Ectodermal cell (in vitro differentiated cells): ENCODE results near the gene BFSP2.
"Not testable (repeated sequence)": the region's sequence is repeated elsewhere in the genome, so short reads cannot be mapped to it uniquely, and the experiment has no call there.

Experiments used
- H3K27ac ChIP-seq: 2 replicates; pipeline ENCODE4 v1.7.0; 2013; ENCODE audit warnings: mild to moderate bottlenecking, low read depth, low read length; ENCODE audit not compliant: insufficient read depth, poor library complexity, severe bottlenecking
- H3K27me3 ChIP-seq: 2 replicates; pipeline ENCODE4 v1.7.0; 2013; ENCODE audit warnings: mild to moderate bottlenecking, low read length; ENCODE audit not compliant: insufficient read depth, control insufficient read depth, poor library complexity, severe bottlenecking
- H3K36me3 ChIP-seq: one replicate; pipeline ENCODE4 v1.7.0; 2013; ENCODE audit warnings: low read length; ENCODE audit not compliant: control insufficient read depth, insufficient read depth
- H3K4me1 ChIP-seq: one replicate; pipeline ENCODE4 v1.7.0; 2013; ENCODE audit warnings: low read length; ENCODE audit not compliant: control insufficient read depth, insufficient read depth
- H3K4me3 ChIP-seq: 2 replicates; pipeline ENCODE4 v1.7.0; 2013; ENCODE audit warnings: low read depth, low read length, control low read depth; ENCODE audit not compliant: insufficient read depth
- H3K9me3 ChIP-seq: 2 replicates; pipeline ENCODE4 v1.7.0; 2013; ENCODE audit warnings: mild to moderate bottlenecking, low read length, moderate library complexity; ENCODE audit not compliant: control insufficient read depth
- WGBS, 2 experiments: methylation state at CpG; one replicate each; pipeline ENCODE4 v1.1.7; 2013; ENCODE audit warnings: missing lambda C conversion rate in 2 of 2; 5-methylcytosine and 5-hydroxymethylcytosine counted together

BFSP2 gene

GRCh38 chr3:133490468-133491351 lies 90.9 kb downstream of the BFSP2 start:
- WGBS, 2 experiments = 95 to 96% methylated on average over 12 of the region's 12 CpGs
- H3K27ac ChIP-seq = no peak overlapping the region

GRCh38 chr3:133491481-133492059 lies 91.7 kb downstream of the BFSP2 start:
- Histone ChIP-seq H3K27me3 (no peaks in the 10 kb centered on the region), H3K36me3 (no peaks in the 10 kb centered on the region), H3K4me1 (no peaks in the 10 kb centered on the region), H3K4me3 (no peak overlapping the region), H3K27ac (no peak overlapping the region), H3K9me3 (no peaks in the 10 kb centered on the region)
- WGBS, 2 experiments = 88 to 90% methylated on average over 3 of the region's 3 CpGs

More at GRCh38 chr3:133490468-133491351, 90.9 kb downstream of the BFSP2 start:
- no peaks in the 10 kb centered on the region for H3K4me1 ChIP-seq
- H3K27me3 ChIP-seq = no peaks in the 10 kb centered on the region
- no peaks in the 10 kb centered on the region for H3K9me3 ChIP-seq
- no peaks in the 10 kb centered on the region for H3K36me3 ChIP-seq
- H3K4me3 ChIP-seq = no peak overlapping the region

- WGBS, 2 experiments = 91 to 92% methylated on average over 6 of the region's 6 CpGs
- Histone ChIP-seq H3K4me1 (no peaks in the 10 kb centered on the region), H3K4me3 (no peak overlapping the region)
Observed at GRCh38 chr3:133492159-133492741, 92.4 kb downstream of the BFSP2 start.

GRCh38 chr3:133494469-133494868 lies 94.6 kb downstream of the BFSP2 start:
- Histone ChIP-seq H3K9me3 (no peaks in the 10 kb centered on the region), H3K4me3 (no peak overlapping the region), H3K27me3 (no peaks in the 10 kb centered on the region), H3K36me3 (no peaks in the 10 kb centered on the region), H3K27ac (no peak overlapping the region), H3K4me1 (no peaks in the 10 kb centered on the region)
- WGBS, 2 experiments = 62 to 66% methylated on average over 6 of the region's 6 CpGs

More at GRCh38 chr3:133492159-133492741, 92.4 kb downstream of the BFSP2 start:
- Histone ChIP-seq H3K9me3 (no peaks in the 10 kb centered on the region), H3K36me3 (no peaks in the 10 kb centered on the region), H3K27ac (no peak overlapping the region), H3K27me3 (no peaks in the 10 kb centered on the region)

- H3K36me3 ChIP-seq, H3K4me3 ChIP-seq, H3K27ac ChIP-seq, H3K27me3 ChIP-seq, H3K4me1 ChIP-seq, H3K9me3 ChIP-seq: not testable (repeated sequence)
- no CpG with 5 or more reads among the region's 2 CpGs for WGBS, 2 experiments
Observed at GRCh38 chr3:133502542-133502941, 102.7 kb downstream of the BFSP2 start.

- no peak overlapping the region for H3K4me3 ChIP-seq
- H3K4me1 ChIP-seq = peaks cover 4% of the 10 kb centered on the region
- no peaks in the 10 kb centered on the region for H3K9me3 ChIP-seq
- no peaks in the 10 kb centered on the region for H3K27me3 ChIP-seq
- 0% methylated on average over 1 of the region's 1 CpG for WGBS, 2 experiments
- H3K27ac ChIP-seq = no peak overlapping the region
- no peaks in the 10 kb centered on the region for H3K36me3 ChIP-seq
Observed at GRCh38 chr3:133503409-133503808, 103.6 kb downstream of the BFSP2 start.

- H3K36me3 ChIP-seq = no peaks in the 10 kb centered on the region
- peaks cover 4% of the 10 kb centered on the region for H3K4me1 ChIP-seq
- H3K4me3 ChIP-seq = no peak overlapping the region
- no peaks in the 10 kb centered on the region for H3K27me3 ChIP-seq
- H3K9me3 ChIP-seq = no peaks in the 10 kb centered on the region
- no peak overlapping the region for H3K27ac ChIP-seq
- 83 to 91% methylated on average over 4 of the region's 4 CpGs for WGBS, 2 experiments
Observed at GRCh38 chr3:133504736-133505135, 104.9 kb downstream of the BFSP2 start.

- Histone ChIP-seq H3K9me3 (no peaks in the 10 kb centered on the region), H3K27ac (no peak overlapping the region), H3K27me3 (no peaks in the 10 kb centered on the region), H3K4me3 (no peak overlapping the region), H3K4me1 (peaks cover under 1% of the 10 kb centered on the region), H3K36me3 (no peaks in the 10 kb centered on the region)
- 90 to 93% methylated on average over 3 of the region's 3 CpGs for WGBS, 2 experiments
Observed at GRCh38 chr3:133505813-133506212, 106.0 kb downstream of the BFSP2 start.

GRCh38 chr3:133506215-133506901 lies 106.5 kb downstream of the BFSP2 start:
- Histone ChIP-seq H3K9me3 (no peaks in the 10 kb centered on the region), H3K4me1 (no peaks in the 10 kb centered on the region), H3K36me3 (no peaks in the 10 kb centered on the region), H3K27ac (no peak overlapping the region), H3K27me3 (no peaks in the 10 kb centered on the region), H3K4me3 (no peak overlapping the region)
- 90 to 93% methylated on average over 9 of the region's 9 CpGs for WGBS, 2 experiments

- no peaks in the 10 kb centered on the region for H3K9me3 ChIP-seq
- no peaks in the 10 kb centered on the region for H3K27me3 ChIP-seq
- H3K36me3 ChIP-seq = no peaks in the 10 kb centered on the region
- no peak overlapping the region for H3K27ac ChIP-seq
- H3K4me3 ChIP-seq = no peak overlapping the region
- no peaks in the 10 kb centered on the region for H3K4me1 ChIP-seq
Observed at GRCh38 chr3:133509488-133509887, 109.6 kb downstream of the BFSP2 start.
